Inflammatory macrophage (primary cell): Measurements from ENCODE around the gene INTS1.
"Not testable (repeated sequence)": the region's sequence is repeated elsewhere in the genome, so short reads cannot be mapped to it uniquely, and the experiment has no call there.

Source experiments
- DNase-seq, 2 donors: peaks; one replicate each; pipeline ENCODE4 v3.0.0-alpha.2; 2020 to 2022

INTS1 gene

GRCh38 chr7:1445341-1445740, 58.8 kb downstream of the INTS1 start:
- DNase-seq = no peak

GRCh38 chr7:1444925-1445322, 59.3 kb downstream of the INTS1 start:
- no peak for DNase-seq

- DNase-seq = no peak
Observed at GRCh38 chr7:1444214-1444924, 59.8 kb downstream of the INTS1 start.

GRCh38 chr7:1443587-1444200, 60.5 kb downstream of the INTS1 start:
- not testable (repeated sequence) for DNase-seq

GRCh38 chr7:1442355-1443124, 61.6 kb downstream of the INTS1 start:
- DNase-seq = no peak

- no peak for DNase-seq
Observed at GRCh38 chr7:1441615-1442354, 62.4 kb downstream of the INTS1 start.

- no peak for DNase-seq
Observed at GRCh38 chr7:1440620-1441019, 63.6 kb downstream of the INTS1 start.

GRCh38 chr7:1439373-1440363, 64.5 kb downstream of the INTS1 start:
- no peak for DNase-seq

- DNase-seq = no peak
Observed at GRCh38 chr7:1438821-1439220, 65.4 kb downstream of the INTS1 start.

GRCh38 chr7:1438208-1438607, 66.0 kb downstream of the INTS1 start:
- no peak for DNase-seq

GRCh38 chr7:1437155-1437880, 66.9 kb downstream of the INTS1 start:
- no peak for DNase-seq

- DNase-seq = no peak
Observed at GRCh38 chr7:1436608-1437007, 67.6 kb downstream of the INTS1 start.

GRCh38 chr7:1434891-1435670, 69.1 kb downstream of the INTS1 start:
- DNase-seq = no peak

- no peak for DNase-seq
Observed at GRCh38 chr7:1434165-1434718, 69.9 kb downstream of the INTS1 start.

- no peak for DNase-seq
Observed at GRCh38 chr7:1433128-1433920, 70.9 kb downstream of the INTS1 start.

GRCh38 chr7:1432411-1433082, 71.6 kb downstream of the INTS1 start:
- DNase-seq = peak; percentile 65 to 66

GRCh38 chr7:1431634-1432380, 72.4 kb downstream of the INTS1 start:
- DNase-seq = no peak

GRCh38 chr7:1431226-1431625, 73.0 kb downstream of the INTS1 start:
- no peak for DNase-seq
